HEK293T (cell line): Measurements from ENCODE around the gene XAGE2.
"Not testable (repeated sequence)": the region's sequence is repeated elsewhere in the genome, so short reads cannot be mapped to it uniquely, and the experiment has no call there.

Experiments used
- CTCF ChIA-PET: fragments of 350-600 bp; formaldehyde crosslinking; extraction: SDS; loops from one replicate; lab custom pipeline; 2021; ENCODE audit warnings: antibody characterized with exemption, inconsistent platforms; lab: Yijun Ruan, JAX
- POLR2A ChIA-PET: fragments of 350-600 bp; formaldehyde crosslinking; extraction: SDS; loops from one replicate; lab custom pipeline; 2020; ENCODE audit warnings: antibody characterized with exemption, inconsistent platforms; lab: Yijun Ruan, JAX
- DNase-seq: peaks from one replicate; pipeline ENCODE4 v3.0.0; 2012; ENCODE audit warnings: mixed read lengths; ENCODE audit errors: extremely low spot score
- ARNT ChIP-seq: fragments of 450-650 bp; IDR thresholded peaks from 2 replicates; pipeline ENCODE4 v1.6.1; 2017; ENCODE audit warnings: mild to moderate bottlenecking
- BHLHE40 ChIP-seq: fragments of 450-650 bp; IDR thresholded peaks from 2 replicates; pipeline ENCODE4 v1.6.1; 2016; ENCODE audit warnings: mild to moderate bottlenecking, moderate library complexity, borderline replicate concordance
- CTBP1 ChIP-seq: fragments of 450-650 bp; IDR thresholded peaks from 2 replicates; pipeline ENCODE4 v1.6.1; 2016; ENCODE audit warnings: borderline replicate concordance
- ELF4 ChIP-seq: fragments of 450-650 bp; IDR thresholded peaks from 2 replicates; pipeline ENCODE4 v1.6.1; 2017; ENCODE audit warnings: antibody characterized with exemption
- FOXA1 ChIP-seq: fragments of 450-650 bp; IDR thresholded peaks from 2 replicates; pipeline ENCODE4 v1.6.1; 2016; ENCODE audit warnings: mild to moderate bottlenecking
- FOXK2 ChIP-seq: fragments of 450-650 bp; IDR thresholded peaks from 2 replicates; pipeline ENCODE4 v1.6.1; 2016; ENCODE audit warnings: mild to moderate bottlenecking
- FOXM1 ChIP-seq: fragments of 450-650 bp; IDR thresholded peaks from 2 replicates; pipeline ENCODE4 v1.6.1; 2017; ENCODE audit warnings: mild to moderate bottlenecking, borderline replicate concordance
- HDGF ChIP-seq: fragments of 450-650 bp; IDR thresholded peaks from 2 replicates; pipeline ENCODE4 v1.6.1; 2017; ENCODE audit warnings: antibody characterized with exemption, borderline replicate concordance
- L3MBTL2 ChIP-seq: fragments of 450-650 bp; conservative IDR thresholded peaks from 2 replicates; pipeline ENCODE4 v1.6.1; 2016; ENCODE audit warnings: mild to moderate bottlenecking
- LEF1 ChIP-seq: fragments of 450-650 bp; IDR thresholded peaks from 2 replicates; pipeline ENCODE4 v1.6.1; 2017; ENCODE audit warnings: mild to moderate bottlenecking, borderline replicate concordance
- NFRKB ChIP-seq: fragments of 450-650 bp; IDR thresholded peaks from 2 replicates; pipeline ENCODE4 v1.6.1; 2016; ENCODE audit warnings: mild to moderate bottlenecking, moderate library complexity
- SP1 ChIP-seq: fragments of 450-650 bp; IDR thresholded peaks from 2 replicates; pipeline ENCODE4 v1.6.1; 2017
- SUZ12 ChIP-seq: fragments of 450-650 bp; IDR thresholded peaks from 2 replicates; pipeline ENCODE4 v1.6.1; 2016; ENCODE audit warnings: mild to moderate bottlenecking
- TARDBP ChIP-seq: fragments of 450-650 bp; IDR thresholded peaks from 2 replicates; pipeline ENCODE4 v1.6.1; 2016
- ZNF384 ChIP-seq: fragments of 450-650 bp; IDR thresholded peaks from 2 replicates; pipeline ENCODE4 v1.6.1; 2016
- TF ChIP-seq, protein P1 (sequence below): fragments of 450-650 bp; IDR thresholded peaks from 2 replicates; pipeline ENCODE4 v1.6.1; 2016

Gene XAGE2, protein sequence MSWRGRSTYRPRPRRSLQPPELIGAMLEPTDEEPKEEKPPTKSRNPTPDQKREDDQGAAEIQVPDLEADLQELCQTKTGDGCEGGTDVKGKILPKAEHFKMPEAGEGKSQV

DNA sequence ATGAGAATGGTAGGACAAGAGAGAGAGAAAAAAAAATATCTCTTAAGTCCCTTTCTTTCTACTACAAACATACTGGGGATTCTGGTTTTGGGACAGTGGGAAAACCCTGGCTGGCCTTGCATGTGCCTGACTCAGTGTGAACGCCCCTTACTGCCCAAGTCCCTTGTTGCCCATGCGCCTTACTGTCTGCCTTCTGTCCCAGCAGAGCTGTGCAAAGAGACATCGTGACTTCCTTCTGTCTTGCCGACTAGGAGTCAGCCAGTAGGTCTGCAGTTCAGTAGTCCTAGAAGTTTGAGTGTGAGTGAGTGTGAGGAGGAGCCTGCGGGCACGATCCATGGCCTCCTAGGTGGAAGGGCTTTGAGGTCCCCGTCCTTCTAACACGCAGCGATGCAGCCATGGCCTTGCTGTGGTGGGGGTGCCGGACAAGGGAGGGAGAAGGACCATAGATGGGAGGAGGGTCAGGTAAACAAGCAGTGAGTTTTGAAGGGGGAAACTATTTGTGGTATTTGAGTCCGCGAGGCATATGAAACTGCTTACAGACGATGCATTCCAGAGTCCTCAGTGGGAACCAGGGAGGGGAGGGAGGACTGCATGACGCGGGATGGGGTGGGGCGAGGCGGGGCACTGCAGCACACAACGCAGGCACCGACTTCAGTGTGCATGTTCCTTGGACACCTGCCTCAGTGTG, at the start of gene XAGE2:
XAGE2 (plus strand) TSS at position 654 of the 688 bp plus-strand sequence. CDS start 994 bp downstream, outside the sequence.
- TF ChIP-seq FOXA1: no peak
- no peak for TF ChIP-seq NFRKB
- TF ChIP-seq CTBP1: no peak
- no peak for TF ChIP-seq ZNF384
- no peak for TF ChIP-seq TARDBP
- no peak for TF ChIP-seq LEF1
- TF ChIP-seq BHLHE40: no peak
- no peak for TF ChIP-seq ELF4
- TF ChIP-seq, protein P1, sequence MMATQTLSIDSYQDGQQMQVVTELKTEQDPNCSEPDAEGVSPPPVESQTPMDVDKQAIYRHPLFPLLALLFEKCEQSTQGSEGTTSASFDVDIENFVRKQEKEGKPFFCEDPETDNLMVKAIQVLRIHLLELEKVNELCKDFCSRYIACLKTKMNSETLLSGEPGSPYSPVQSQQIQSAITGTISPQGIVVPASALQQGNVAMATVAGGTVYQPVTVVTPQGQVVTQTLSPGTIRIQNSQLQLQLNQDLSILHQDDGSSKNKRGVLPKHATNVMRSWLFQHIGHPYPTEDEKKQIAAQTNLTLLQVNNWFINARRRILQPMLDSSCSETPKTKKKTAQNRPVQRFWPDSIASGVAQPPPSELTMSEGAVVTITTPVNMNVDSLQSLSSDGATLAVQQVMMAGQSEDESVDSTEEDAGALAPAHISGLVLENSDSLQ: no peak
- TF ChIP-seq FOXK2: no peak
- no peak for TF ChIP-seq ARNT
- no peak for TF ChIP-seq SP1
- no peak for TF ChIP-seq FOXM1
- POLR2A ChIA-PET: no interaction called here
- CTCF ChIA-PET: no interaction called here
- DNase-seq: no peak

DNA sequence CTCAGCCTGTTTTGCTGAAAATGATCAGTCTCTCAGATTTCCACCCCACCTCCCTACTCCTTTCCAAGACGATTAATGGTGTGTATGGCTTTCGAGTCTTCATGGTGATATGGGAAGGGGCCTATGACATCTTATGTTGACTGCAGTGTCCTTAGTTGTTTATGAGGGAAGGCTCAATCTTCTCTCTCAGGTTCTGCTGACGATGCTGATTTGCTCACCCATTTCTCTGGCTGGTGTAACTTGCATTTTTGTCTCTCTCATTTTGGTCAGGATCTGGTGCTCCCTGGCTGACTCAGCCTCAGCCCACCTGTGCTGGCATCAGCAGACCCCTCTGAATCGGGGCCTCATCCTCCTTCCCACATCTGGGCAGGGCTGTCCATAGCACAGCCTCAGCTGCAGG, 31.4 kb upstream of the XAGE2 start:
- ChIA-PET POLR2A (no interaction called here), CTCF (no interaction called here)
- no peak for DNase-seq
- TF ChIP-seq, protein P1: no peak
- TF ChIP-seq LEF1: no peak
- no peak for TF ChIP-seq ELF4

DNA sequence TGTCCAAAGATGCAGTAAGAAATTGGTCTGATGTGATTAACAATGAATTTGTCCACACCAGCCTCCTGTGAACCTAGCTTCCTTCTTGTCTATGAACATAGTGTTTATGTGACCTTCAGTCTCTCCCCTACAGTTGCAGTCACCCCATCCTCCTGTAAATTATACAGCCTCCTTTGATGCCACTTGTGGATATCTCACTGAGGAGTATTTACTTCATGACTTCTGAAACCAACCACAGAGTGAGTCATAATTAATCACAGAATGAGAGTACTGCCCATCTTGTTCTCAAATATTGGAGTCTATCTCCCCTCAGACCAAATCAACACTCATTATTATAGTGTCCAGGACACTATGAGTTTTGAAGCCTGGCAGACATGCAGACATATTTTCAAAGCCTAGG, 27.3 kb upstream of the XAGE2 start:
- ChIA-PET POLR2A (no interaction called here), CTCF (no interaction called here)
- TF ChIP-seq, protein P1: no peak
- no peak for TF ChIP-seq CTBP1
- TF ChIP-seq SUZ12: no peak
- no peak for TF ChIP-seq FOXK2
- no peak for TF ChIP-seq SP1
- no peak for TF ChIP-seq LEF1
- no peak for TF ChIP-seq NFRKB
- no peak for TF ChIP-seq FOXM1
- DNase-seq: no peak

DNA sequence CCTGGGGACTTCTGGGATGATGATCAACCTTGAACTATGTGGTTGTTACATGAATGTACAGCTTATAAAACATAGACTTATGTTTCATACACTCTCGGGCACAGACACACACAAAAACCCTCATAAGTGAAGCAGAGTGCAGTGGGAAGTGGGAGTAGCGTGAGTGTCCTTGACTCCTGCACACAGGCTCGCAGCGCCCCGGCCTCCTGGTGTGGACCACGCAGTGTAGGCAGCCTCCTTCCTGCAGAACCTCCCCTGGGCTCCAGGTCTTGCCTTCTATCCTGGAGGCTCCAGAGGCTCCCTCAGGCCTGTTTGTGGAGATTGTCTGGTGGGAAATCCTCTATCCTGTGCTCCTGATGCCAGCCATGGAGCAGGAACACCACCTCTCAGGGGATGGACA, 25.7 kb upstream of the XAGE2 start:
- POLR2A ChIA-PET, CTCF ChIA-PET, DNase-seq: not testable (repeated sequence)

DNA sequence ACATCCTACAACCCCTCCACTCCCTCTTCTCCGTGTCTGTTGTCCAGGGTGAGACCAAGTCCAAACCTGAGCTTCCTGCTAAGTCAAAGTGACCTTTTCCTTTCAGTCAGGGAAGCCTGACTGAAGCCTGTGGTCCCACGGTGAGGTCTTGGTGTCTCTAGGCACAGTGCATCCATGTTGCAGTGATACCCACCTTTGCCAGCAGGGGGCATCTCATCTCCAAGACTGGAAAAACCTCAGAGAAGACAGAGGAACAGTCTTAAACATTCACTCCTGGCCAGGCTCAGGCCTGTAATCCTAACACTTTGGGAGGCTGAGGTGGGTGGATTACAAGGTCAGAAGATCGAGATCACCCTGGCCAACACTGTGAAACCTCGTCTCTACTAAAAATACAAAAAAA, 23.4 kb upstream of the XAGE2 start:
- CTCF ChIA-PET: interaction anchor here (0.6 to 0.8 kb wide), 2 partner anchors 13 to 539 kb away, joined by 3 read pairs; no protein-coding TSS in a partner anchor
- POLR2A ChIA-PET: not testable (repeated sequence)
- peak; percentile 53 for DNase-seq

DNA sequence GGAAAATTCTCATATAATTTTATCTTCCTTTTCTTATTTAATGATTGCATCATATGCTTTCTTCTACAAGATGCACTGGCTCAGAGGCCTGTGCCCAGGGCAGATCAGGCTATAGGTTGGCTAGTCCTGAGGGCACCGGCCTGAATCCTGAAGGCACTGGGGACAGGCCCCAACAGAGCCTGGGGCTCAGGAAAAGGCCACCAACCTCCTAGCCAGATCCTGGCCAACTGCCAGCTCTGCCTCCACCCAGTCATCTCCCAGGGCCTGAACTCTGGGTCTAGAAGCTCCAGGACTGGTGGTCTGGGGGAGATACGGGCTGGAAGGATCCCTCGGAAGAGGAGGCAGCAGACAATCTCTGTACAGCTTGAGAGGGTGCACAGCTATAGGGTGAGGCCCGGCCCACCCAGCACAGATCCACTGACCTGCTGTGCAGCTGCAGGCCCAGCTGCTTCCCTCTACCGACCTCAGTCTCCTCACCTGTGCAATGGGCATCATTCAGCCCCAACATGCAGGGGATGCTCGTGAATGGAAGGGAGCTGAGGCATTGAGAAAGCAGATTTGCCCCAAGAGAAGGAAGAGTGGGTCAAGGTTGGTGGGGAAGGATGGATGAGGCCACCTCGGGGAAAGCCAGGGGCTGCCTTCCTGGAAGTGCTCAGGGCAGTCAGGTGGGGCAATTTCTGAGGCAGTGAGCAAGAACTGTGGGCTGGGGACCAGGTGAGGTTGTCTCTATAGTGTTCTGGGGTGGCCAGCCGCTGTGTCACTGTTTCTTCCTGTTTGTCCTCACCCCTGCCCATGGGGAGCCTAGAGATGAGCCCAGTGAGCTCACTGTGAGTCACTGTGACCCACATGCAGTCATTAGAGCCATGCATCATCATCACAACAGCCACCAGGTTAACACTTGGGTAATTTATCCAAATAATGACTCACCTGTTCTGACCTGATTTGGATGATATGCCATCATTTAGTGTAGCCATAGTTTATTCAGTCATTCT, 22.4 kb upstream of the XAGE2 start:
- CTCF ChIA-PET: interaction anchor here (0.6 to 0.8 kb wide), 2 partner anchors 12 to 540 kb away, joined by 3 read pairs; no protein-coding TSS in a partner anchor
- POLR2A ChIA-PET: no interaction called here
- TF ChIP-seq ARNT: no peak
- no peak for TF ChIP-seq BHLHE40
- TF ChIP-seq ZNF384: no peak
- TF ChIP-seq CTBP1: no peak
- no peak for TF ChIP-seq FOXK2
- TF ChIP-seq ELF4: no peak
- no peak for TF ChIP-seq L3MBTL2
- no peak for TF ChIP-seq NFRKB
- TF ChIP-seq SP1: no peak
- no peak for TF ChIP-seq FOXM1
- no peak for TF ChIP-seq SUZ12
- TF ChIP-seq TARDBP: no peak
- no peak for TF ChIP-seq FOXA1
- no peak for TF ChIP-seq HDGF
- TF ChIP-seq, protein P1: no peak
- no peak for TF ChIP-seq LEF1
- no peak for DNase-seq
